ENCODE data around the gene CTSZ. TPM values are rescaled to one million over a fixed set of nuclear protein-coding genes. Genes with fewer than 3 reads are reported as not detected.
"Not testable (repeated sequence)": the region's sequence is repeated elsewhere in the genome, so short reads cannot be mapped to it uniquely, and the experiment has no call there.

CTSZ gene
- total RNA-seq, 1 donor = 79.9 TPM

DNA sequence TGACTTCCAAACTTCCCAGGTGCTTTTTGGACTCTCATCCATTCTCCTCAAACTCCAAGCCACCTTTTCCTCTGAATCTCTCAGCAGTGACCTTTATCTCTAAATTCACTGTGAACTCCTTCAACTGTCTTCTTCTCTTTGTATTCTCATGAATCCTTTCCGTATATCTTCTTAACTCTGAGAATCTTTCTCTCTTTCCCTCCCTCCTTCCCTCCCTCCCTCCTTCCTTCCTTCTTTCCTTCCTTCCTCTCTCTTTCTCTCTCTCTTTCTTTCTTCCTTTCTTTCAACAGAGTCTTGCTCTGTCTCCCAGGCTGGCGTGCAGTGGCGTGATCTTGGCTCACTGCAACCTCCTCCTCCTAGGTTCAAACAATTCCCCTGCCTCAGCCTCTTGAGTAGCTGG is 39.8 kb upstream of the CTSZ start:
- DNase-seq (ENCODE audit: low read depth) = no peak
- H3K4me3 ChIP-seq (ENCODE audit: low read depth, low read length) = no peak overlapping the region
- no peak for TF ChIP-seq CTCF (IDR thresholded peaks at IDR 0.05; ENCODE audit: insufficient read depth, low read depth, low read length)

GRCh38 chr20:59044796-59045195 is 37.7 kb upstream of the CTSZ start:
- TF ChIP-seq CTCF (IDR thresholded peaks at IDR 0.05; ENCODE audit: insufficient read depth, low read depth, low read length) = no peak
- DNase-seq (ENCODE audit: low read depth) = no peak

GRCh38 chr20:59044295-59044694 is 37.2 kb upstream of the CTSZ start:
- DNase-seq (ENCODE audit: low read depth) = no peak
- no peak for TF ChIP-seq CTCF (IDR thresholded peaks at IDR 0.05; ENCODE audit: insufficient read depth, low read depth, low read length)

More at GRCh38 chr20:59044796-59045195, 37.7 kb upstream of the CTSZ start:
- H3K4me3 ChIP-seq (ENCODE audit: low read depth, low read length) = no peak overlapping the region

DNA sequence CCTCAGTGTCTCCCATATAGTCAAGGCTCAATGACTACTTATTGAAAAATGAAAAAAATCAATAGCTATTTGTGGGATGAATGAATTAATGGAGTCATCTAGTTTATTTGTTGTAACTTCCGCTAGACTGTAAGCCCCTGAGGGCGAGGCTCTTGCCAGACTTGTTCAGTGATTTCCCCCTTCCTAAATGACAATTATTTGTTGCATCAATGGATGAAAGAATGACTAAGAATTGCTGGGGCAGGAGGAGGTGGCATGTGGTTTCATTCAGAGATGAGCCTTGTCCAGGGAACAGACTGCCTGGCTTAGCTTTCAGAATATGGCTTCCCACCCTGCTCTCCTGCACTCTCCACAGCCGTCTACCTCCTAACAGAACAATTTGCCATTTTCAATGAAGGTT is 36.6 kb upstream of the CTSZ start:
- no peak for DNase-seq (ENCODE audit: low read depth)
- no peak overlapping the region for H3K4me3 ChIP-seq (ENCODE audit: low read depth, low read length)
- no peak for TF ChIP-seq CTCF (IDR thresholded peaks at IDR 0.05; ENCODE audit: insufficient read depth, low read depth, low read length)

More at GRCh38 chr20:59044295-59044694, 37.2 kb upstream of the CTSZ start:
- no peak overlapping the region for H3K4me3 ChIP-seq (ENCODE audit: low read depth, low read length)

DNA sequence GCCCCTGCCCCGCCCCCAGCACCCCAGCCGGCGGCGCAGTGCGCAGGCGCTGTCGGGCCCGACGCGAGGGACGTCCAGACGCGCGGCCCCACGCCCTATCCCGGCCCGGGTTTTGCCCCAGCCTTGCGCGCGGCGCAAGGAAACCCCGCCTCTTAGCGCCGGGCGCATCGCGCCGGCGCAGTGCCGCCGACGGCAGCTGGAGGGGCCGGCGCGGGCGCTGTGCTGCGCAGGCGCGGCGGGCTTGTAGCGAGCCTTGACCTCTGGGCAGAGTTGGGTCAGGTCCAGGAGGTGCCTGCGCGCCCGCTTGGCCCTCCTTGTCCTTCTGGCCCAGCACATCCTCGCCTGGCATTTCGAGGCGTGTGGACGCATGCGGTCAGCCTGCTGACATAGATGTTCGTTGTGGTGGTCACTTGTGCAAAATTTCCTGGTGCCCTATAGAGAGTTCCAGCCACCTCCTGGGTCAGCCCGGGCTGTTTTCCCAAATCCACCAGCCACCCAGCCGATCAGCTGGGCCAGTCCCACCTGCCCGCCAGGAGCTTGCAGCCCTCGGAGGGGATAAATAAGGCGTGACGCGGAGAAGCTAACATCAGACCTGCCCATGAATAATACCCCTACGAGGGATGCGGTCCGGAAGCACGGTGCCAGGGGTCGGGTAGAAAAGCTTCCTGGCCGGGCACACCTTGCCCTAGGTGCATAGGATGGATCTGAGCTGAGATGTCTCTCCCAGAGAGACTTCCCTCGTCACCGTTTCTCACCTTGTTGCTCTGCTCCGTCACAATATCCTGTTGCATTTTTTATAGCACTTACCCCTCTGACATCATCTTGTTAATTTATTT is 36.0 kb upstream of the CTSZ start:
- DNase-seq (ENCODE audit: low read depth) = peak; percentile 88
- no peak for TF ChIP-seq CTCF (IDR thresholded peaks at IDR 0.05; ENCODE audit: insufficient read depth, low read depth, low read length)
- peak overlapping the region; percentile 82 for H3K4me3 ChIP-seq (ENCODE audit: low read depth, low read length)

DNA sequence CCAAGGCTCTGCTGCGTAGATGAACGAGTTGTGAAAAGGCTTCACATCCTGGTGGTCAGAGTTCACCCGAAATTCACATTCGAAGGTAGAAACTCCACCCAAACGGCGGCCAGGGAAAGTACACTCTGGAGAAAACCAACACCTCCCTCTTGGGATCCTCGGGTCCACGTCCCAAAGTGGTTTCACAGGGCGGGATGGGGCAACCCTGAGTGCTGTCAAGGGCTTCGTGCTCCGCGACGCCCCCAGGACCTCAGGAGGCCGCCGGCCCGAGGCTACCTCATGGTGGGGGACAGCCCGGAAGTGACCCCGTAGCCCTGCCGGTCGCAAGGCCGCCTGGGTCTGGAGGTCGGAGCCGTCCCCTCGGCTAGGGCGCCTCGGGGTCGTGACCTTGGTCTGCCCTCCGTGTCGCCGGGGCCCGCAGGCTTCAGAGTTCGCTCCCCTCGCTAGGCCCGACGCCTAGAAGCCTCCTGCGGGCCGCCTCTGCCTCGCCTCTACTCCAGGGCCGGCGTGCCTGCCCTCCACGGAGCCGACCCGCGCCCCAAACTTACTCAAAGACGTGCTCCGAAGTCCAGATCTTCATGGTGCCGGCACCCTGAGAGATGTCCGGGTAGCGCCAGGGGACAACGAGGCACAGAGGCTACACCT is 35.2 kb upstream of the CTSZ start, which contains the start of gene PRELID3B:
TSS of gene PRELID3B (minus strand) at position 636 of the 645 bp plus-strand sequence. CDS start at position 580, 56 bp downstream.
- H3K4me3 ChIP-seq (ENCODE audit: low read depth, low read length) = peak within 1 kb of the TSS; percentile 82
- peak; percentile 39 for DNase-seq (ENCODE audit: low read depth)
- TF ChIP-seq CTCF (IDR thresholded peaks at IDR 0.05; ENCODE audit: insufficient read depth, low read depth, low read length) = no peak

- DNase-seq (ENCODE audit: low read depth) = not testable (repeated sequence)
- H3K4me3 ChIP-seq (ENCODE audit: low read depth, low read length) = peak overlapping the region; percentile 82
These were observed 34.4 kb upstream of the CTSZ start for GRCh38 chr20:59041487-59041886.

Measured in fibroblast of villous mesenchyme (primary cell).